ENCODE measurements around the gene C1orf210. TPM values are rescaled to one million over a fixed set of nuclear protein-coding genes. Genes with fewer than 3 reads are reported as not detected.

Gene C1orf210
- total RNA-seq, 4 donors from 2014 or later: 0.27 TPM; not detected in 3

DNA sequence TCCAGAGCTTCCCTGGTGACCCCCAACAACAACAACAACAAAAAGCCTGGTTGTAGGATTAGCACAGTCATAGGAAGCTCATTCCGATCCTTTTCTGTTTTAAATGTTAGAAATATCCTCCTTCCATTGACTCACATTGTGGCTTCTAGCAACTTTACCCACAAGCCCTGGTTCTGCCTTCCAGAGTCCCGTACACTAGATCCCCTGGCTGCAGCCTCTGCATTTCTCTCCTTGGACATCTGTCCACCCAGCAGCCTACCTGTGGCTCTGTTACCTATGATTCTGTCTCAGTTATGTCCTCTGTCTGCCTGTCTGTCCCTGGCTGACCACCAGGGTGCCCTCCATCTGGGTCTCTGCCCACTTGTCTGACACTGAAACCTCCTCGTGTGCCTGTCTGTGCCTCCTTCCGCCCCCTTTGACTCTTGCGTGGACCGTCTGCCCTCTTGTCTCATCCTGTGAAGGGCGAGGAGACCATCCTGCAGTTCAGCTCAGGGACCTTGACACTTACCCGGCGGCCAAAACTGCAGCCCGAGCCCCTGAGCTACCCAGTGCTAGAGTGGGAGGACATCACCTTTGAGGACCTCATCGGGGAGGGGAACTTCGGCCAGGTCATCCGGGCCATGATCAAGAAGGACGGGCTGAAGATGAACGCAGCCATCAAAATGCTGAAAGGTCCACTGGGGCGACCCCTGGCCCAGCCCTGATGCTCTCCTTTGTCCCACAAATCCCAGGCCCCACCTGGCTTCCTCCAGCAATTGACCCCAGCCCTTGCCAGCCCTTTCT, 31.5 kb upstream of the C1orf210 start:
- 77 to 80% methylated on average over 3 to 9 of the region's 16 CpGs for WGBS, 2 donors (ENCODE audit: low coverage in 1 of 2)
- Histone ChIP-seq H3K4me1 (no peaks in the 10 kb centered on the region), H3K4me3 (no peak overlapping the region), H3K27ac (no peak overlapping the region), H3K27me3 (no peaks in the 10 kb centered on the region), H3K9me3 (no peaks in the 10 kb centered on the region), H3K36me3 (no peaks in the 10 kb centered on the region)
- ATAC-seq: no peak
- TF ChIP-seq POLR2AphosphoS5 (IDR thresholded peaks at IDR 0.05) (no peak), POLR2A (IDR thresholded peaks at IDR 0.05) (no peak), CTCF (IDR thresholded peaks at IDR 0.05) (no peak), EP300 (IDR thresholded peaks at IDR 0.05) (no peak)

DNA sequence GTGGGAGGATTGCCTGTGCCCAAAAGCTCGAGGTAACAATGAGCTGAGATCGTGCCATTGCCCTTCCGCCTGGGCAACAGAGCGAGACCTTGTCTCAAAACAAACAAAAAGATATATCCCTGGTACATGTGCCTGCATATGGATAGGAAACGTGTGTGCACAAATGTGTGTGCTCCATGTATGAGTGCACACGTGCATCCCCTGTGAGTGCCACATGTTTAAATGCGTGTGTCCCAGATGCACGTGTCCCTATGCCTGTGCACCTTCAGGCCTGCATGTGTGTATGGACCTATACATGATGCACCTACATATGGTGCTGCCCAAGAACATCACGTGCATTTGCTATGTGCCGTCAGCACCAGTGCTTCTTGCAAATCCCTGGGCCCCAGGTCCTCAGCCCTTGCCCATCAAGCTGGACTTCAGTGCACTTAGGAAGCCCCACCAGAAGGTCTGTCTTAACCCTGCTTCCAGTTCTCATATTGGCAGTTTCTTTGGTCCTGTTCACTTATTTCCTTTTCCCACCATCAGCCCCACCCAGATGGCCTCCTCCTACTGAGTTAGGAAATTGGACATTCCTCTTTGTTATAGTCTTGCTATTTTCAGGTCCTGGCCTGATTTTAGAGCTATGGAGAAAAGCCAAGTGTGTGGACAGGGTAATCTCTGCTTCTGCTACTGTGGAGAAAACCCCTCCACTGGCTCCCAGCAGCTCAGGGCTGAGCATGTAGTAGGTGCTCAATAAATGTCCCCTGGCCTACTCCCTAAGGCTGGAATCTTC, 30.8 kb upstream of the C1orf210 start:
- H3K4me3 ChIP-seq: no peak overlapping the region
- H3K27me3 ChIP-seq: no peaks in the 10 kb centered on the region
- 90 to 96% methylated on average over 5 to 8 of the region's 10 CpGs for WGBS, 2 donors (ENCODE audit: low coverage in 1 of 2)
- H3K4me1 ChIP-seq: no peaks in the 10 kb centered on the region
- TF ChIP-seq CTCF (IDR thresholded peaks at IDR 0.05) (no peak), POLR2AphosphoS5 (IDR thresholded peaks at IDR 0.05) (no peak), POLR2A (IDR thresholded peaks at IDR 0.05) (no peak), EP300 (IDR thresholded peaks at IDR 0.05) (no peak)
- H3K27ac ChIP-seq: no peak overlapping the region
- no peaks in the 10 kb centered on the region for H3K9me3 ChIP-seq
- no peaks in the 10 kb centered on the region for H3K36me3 ChIP-seq
- ATAC-seq: no peak

DNA sequence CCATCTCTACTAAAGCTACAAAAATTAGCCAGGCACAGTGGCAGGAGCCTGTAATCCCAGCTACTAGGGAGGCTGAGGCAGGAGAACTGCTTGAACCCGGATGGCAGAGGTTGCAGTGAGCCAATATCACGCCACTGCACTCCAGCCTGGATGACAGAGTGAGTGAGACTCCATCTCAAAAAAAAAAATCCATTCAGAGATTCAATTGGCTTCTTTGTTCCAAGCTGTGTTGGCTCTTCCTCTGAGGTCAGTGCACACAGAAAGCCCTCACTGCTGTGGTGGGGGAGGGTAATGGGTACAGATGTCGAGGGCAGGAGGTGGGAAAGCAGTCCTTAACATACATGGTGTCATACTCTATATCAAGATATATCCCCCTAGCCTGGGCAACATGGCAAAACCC, 30.1 kb upstream of the C1orf210 start:
- ATAC-seq: no peak
- 67 to 82% methylated on average over 1 to 3 of the region's 3 CpGs for WGBS, 2 donors (ENCODE audit: low coverage in 1 of 2)
- no peak overlapping the region for H3K4me3 ChIP-seq
- no peaks in the 10 kb centered on the region for H3K36me3 ChIP-seq
- H3K9me3 ChIP-seq: no peaks in the 10 kb centered on the region
- no peak overlapping the region for H3K27ac ChIP-seq
- no peaks in the 10 kb centered on the region for H3K4me1 ChIP-seq
- TF ChIP-seq POLR2A (IDR thresholded peaks at IDR 0.05) (no peak), CTCF (IDR thresholded peaks at IDR 0.05) (no peak), EP300 (IDR thresholded peaks at IDR 0.05) (no peak), POLR2AphosphoS5 (IDR thresholded peaks at IDR 0.05) (no peak)
- no peaks in the 10 kb centered on the region for H3K27me3 ChIP-seq

GRCh38 chr1:43314233-43314632, 28.9 kb upstream of the C1orf210 start:
- H3K9me3 ChIP-seq: no peaks in the 10 kb centered on the region
- H3K27ac ChIP-seq: no peak overlapping the region
- no peak for ATAC-seq
- H3K4me3 ChIP-seq: no peak overlapping the region
- H3K36me3 ChIP-seq: no peaks in the 10 kb centered on the region
- TF ChIP-seq CTCF (IDR thresholded peaks at IDR 0.05): no peak
- TF ChIP-seq POLR2AphosphoS5 (IDR thresholded peaks at IDR 0.05): no peak
- H3K27me3 ChIP-seq: no peaks in the 10 kb centered on the region
- 90 to 91% methylated on average over 3 of the region's 5 CpGs for WGBS, 2 donors (ENCODE audit: low coverage in 1 of 2)
- H3K4me1 ChIP-seq: no peaks in the 10 kb centered on the region

GRCh38 chr1:43313771-43314170, 28.4 kb upstream of the C1orf210 start:
- H3K4me1 ChIP-seq: no peaks in the 10 kb centered on the region
- no peak overlapping the region for H3K4me3 ChIP-seq
- WGBS, 2 donors (ENCODE audit: low coverage in 1 of 2): 81 to 100% methylated on average over 1 to 4 of the region's 10 CpGs
- no peak overlapping the region for H3K27ac ChIP-seq
- H3K9me3 ChIP-seq: no peaks in the 10 kb centered on the region
- no peaks in the 10 kb centered on the region for H3K27me3 ChIP-seq
- TF ChIP-seq POLR2A (IDR thresholded peaks at IDR 0.05) (no peak), CTCF (IDR thresholded peaks at IDR 0.05) (no peak), POLR2AphosphoS5 (IDR thresholded peaks at IDR 0.05) (no peak), EP300 (IDR thresholded peaks at IDR 0.05) (no peak)
- no peak for ATAC-seq
- H3K36me3 ChIP-seq: no peaks in the 10 kb centered on the region

Data from gastroesophageal sphincter (tissue), 4 donors.